SK-N-MC (cell line): Measurements from ENCODE around the gene MRPL43.

ENCODE experiments used
- EZH2 ChIP-seq: fragments of 200-600 bp; sonication (generic); IDR thresholded peaks from one replicate; pipeline ENCODE4 v1.6.1; 2017; ENCODE audit warnings: antibody characterized with exemption
- FOXP2 ChIP-seq: optimal IDR thresholded peaks from 2 replicates; pipeline ENCODE3; 2011; ENCODE audit warnings: mild to moderate bottlenecking, moderate library complexity; ENCODE audit not compliant: insufficient read depth; ENCODE audit errors: extremely low read length, control extremely low read depth
- POLR2AphosphoS5 ChIP-seq: IDR thresholded peaks from 2 replicates; pipeline ENCODE4 v1.6.1; 2012; ENCODE audit warnings: mild to moderate bottlenecking, low read depth, low read length, borderline replicate concordance

- TF ChIP-seq EZH2 (no peak), POLR2AphosphoS5 (no peak), FOXP2 (no peak)
Observed at GRCh38 chr10:100939763-100940344, 47.4 kb downstream of the MRPL43 start.
